GM18858 (cell line): Measurements from ENCODE around the gene SLITRK2.

Experiments
- ATAC-seq: cut with Tn5 transposase; IDR thresholded peaks from one replicate; pipeline ENCODE4 v1.9.1; 2021; ENCODE audit not compliant: unreplicated experiment

SLITRK2 gene

GRCh38 chrX:145853181-145853580 lies 35.6 kb downstream of the SLITRK2 start:
- ATAC-seq = no peak

GRCh38 chrX:145856181-145856580 lies 38.6 kb downstream of the SLITRK2 start:
- no peak for ATAC-seq

- ATAC-seq = no peak
Measured at GRCh38 chrX:145861818-145862217, 44.2 kb downstream of the SLITRK2 start.

- no peak for ATAC-seq
Measured at GRCh38 chrX:145865082-145865481, 47.5 kb downstream of the SLITRK2 start.
